ENCODE measurements around the gene NUDT19. TPM values are rescaled to one million over a fixed set of nuclear protein-coding genes. Genes with fewer than 3 reads are reported as not detected.
"Not testable (repeated sequence)": the region's sequence is repeated elsewhere in the genome, so short reads cannot be mapped to it uniquely, and the experiment has no call there.

The NUDT19 gene
- polyA plus RNA-seq, 1 donor = 8.2 TPM

DNA sequence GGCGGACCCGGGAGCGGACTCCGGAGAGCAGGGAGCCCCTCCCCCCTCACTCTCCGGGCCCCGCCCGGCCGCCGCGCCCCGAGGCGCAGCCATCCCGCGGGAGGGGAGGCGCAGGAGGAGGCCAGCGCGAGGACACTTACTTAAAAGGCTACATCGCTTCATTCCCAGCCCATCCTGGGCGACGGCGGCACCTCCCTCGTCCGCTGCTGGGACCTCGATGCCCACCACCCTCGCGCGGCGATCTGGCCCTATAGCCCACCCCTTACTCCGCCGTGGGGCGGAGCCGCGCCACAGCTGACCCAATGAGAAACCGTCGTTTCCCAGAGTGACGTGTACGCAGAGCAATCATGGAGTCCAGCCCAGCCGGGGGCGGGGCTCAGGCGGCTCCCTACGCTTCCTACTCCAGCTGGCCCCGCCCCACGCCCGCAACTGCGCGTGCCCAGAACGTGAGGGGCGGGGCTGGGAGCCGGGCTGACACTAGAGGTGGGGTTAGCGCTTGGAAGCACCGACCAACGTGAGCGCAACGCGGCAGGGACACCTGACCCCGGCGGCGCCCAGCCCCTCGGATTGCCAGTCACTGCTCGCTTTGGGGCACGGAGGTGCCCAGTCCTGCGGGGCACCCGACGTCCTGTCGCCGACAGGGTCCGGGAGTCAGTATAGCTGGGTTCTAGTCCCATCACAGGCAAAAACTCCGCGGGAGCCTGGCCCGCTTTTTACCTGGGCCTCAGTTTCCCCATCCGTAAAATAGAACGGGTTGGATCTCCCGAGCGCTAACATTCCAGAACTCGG, 16.5 kb upstream of the NUDT19 start, which contains the start of gene ANKRD27:
Gene ANKRD27, minus strand, starts transcription at position 250 of the 789 bp plus-strand sequence. CDS start 16,165 bp downstream, outside the sequence.
- peak; percentile 98 for DNase-seq (ENCODE audit: low read depth)

GRCh38 chr19:32675720-32676185, 15.9 kb upstream of the NUDT19 start, which contains the start of gene RGS9BP:
Gene RGS9BP (plus strand): TSS chr19:32675848. CDS start chr19:32676264, 416 bp downstream.
- DNase-seq (ENCODE audit: low read depth) = no peak

GRCh38 chr19:32676186-32676894, 15.3 kb upstream of the NUDT19 start:
- DNase-seq (ENCODE audit: low read depth) = no peak

- DNase-seq (ENCODE audit: low read depth) = no peak
Observed at GRCh38 chr19:32676895-32677359, 14.7 kb upstream of the NUDT19 start.

DNA sequence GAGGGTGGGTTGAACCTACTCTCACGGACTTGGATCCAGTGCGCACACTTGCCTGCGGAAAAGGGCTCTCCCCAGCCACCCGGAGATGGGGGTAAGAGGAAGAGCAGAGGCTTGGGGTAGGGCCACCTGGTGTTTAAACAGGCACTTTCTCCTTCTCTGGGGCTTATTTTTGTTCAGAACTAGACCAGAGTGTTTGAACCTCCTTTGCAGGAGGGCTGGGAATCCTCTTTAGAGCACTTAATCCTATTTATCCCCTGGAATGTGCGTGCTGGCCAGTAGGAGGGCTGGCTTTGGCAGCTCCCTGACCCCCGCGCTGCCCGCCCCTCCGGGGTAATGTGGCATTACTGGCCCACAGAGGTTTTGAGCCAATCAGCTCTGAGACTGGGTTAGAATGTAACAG, 14.0 kb upstream of the NUDT19 start:
- DNase-seq (ENCODE audit: low read depth) = no peak

GRCh38 chr19:32680986-32681385, 10.6 kb upstream of the NUDT19 start:
- no peak for DNase-seq (ENCODE audit: low read depth)

GRCh38 chr19:32682317-32682716, 9.3 kb upstream of the NUDT19 start:
- no peak for DNase-seq (ENCODE audit: low read depth)

GRCh38 chr19:32686847-32687475, 4.7 kb upstream of the NUDT19 start:
- DNase-seq (ENCODE audit: low read depth) = no peak

DNA sequence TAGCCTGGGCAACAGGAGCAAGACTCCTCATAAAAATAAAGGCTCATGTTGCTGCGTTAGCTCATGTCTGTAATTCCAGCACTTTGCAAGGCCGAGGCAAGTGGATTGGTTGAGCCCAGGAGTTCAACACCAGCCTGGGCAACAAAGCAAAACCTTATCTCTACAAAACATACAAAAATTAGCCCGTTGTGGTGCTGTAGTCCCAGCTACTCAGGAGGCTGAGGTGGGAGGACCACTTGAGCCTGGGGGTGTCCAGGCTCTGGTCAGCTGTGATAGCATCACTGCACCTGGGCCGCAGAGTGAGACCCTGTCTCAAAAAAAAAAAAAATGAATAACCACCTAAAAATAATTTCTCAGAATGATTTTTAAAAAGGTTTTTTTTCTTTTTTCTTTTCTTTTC, 3.9 kb upstream of the NUDT19 start:
- no peak for DNase-seq (ENCODE audit: low read depth)

DNA sequence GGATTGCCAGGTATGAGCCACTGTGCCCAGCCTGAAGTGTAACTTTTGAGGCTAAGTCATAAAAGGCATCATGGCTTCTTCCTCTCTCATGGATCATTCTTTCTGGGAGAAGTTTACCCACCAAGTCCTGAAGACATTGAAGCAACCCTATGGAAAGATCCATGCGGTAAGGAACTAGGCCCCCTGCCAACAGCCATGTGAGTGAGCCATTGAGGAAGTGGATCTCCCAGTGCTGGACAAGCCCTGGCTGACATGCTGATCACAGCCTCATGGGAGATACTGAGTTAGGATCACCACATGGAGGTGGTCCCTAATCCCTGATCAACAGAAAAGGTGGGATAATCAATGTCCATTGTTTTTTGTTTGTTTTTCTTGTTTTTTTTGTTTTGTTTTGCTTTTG, 3.3 kb upstream of the NUDT19 start:
- DNase-seq (ENCODE audit: low read depth) = no peak

- no peak for DNase-seq (ENCODE audit: low read depth)
Observed at GRCh38 chr19:32691952-32692726, 518 bp downstream of the NUDT19 start.

GRCh38 chr19:32692727-32693061, 1.1 kb downstream of the NUDT19 start:
- DNase-seq (ENCODE audit: low read depth) = no peak

- not testable (repeated sequence) for DNase-seq (ENCODE audit: low read depth)
Observed at GRCh38 chr19:32693151-32694108, 1.8 kb downstream of the NUDT19 start.

DNA sequence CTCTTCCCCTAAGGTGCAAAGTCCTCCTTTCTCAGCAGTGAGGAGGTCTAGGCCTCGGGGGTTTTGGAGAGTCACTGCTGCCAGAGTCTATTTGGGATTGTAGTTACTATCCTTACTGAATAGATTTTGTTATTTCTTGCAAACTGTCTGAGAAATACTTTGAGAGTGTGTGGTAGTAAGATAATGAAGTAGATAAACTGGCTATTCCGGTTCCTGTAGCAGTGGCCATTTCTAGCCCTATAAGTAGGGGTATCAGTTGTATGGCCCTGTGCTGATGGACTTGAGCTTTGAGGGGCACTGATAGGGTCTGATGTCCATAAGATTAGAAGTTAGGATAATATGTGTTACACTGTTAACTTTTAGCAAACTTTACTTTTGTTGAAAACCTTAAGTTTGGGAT, 2.7 kb downstream of the NUDT19 start:
- not testable (repeated sequence) for DNase-seq (ENCODE audit: low read depth)

- not testable (repeated sequence) for DNase-seq (ENCODE audit: low read depth)
Observed at GRCh38 chr19:32694851-32695250, 3.2 kb downstream of the NUDT19 start.

DNA sequence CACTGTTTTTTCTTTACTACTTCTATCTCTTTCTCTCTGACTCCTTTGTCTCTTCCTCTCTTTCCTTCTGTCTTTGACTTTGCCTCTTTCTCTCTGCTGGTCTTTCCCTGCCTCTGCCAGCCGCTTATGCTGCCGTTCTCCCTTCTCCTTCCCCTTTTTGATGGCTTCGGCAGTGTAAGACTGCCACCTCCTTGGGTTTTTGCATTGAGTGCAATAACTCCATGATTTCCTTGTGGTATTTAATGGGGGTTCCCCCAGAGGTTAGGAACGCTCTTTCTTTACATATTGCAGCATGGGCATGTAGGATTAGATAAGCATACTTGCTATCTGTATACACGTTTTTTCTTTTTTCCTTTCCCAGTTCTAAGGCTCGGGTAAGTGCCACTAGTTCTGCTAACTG, 3.9 kb downstream of the NUDT19 start:
- not testable (repeated sequence) for DNase-seq (ENCODE audit: low read depth)

GRCh38 chr19:32696771-32697170, 5.2 kb downstream of the NUDT19 start:
- DNase-seq (ENCODE audit: low read depth) = not testable (repeated sequence)

- not testable (repeated sequence) for DNase-seq (ENCODE audit: low read depth)
Observed at GRCh38 chr19:32700129-32700528, 8.5 kb downstream of the NUDT19 start.

- no peak for DNase-seq (ENCODE audit: low read depth)
Observed at GRCh38 chr19:32702010-32702409, 10.4 kb downstream of the NUDT19 start.

DNA sequence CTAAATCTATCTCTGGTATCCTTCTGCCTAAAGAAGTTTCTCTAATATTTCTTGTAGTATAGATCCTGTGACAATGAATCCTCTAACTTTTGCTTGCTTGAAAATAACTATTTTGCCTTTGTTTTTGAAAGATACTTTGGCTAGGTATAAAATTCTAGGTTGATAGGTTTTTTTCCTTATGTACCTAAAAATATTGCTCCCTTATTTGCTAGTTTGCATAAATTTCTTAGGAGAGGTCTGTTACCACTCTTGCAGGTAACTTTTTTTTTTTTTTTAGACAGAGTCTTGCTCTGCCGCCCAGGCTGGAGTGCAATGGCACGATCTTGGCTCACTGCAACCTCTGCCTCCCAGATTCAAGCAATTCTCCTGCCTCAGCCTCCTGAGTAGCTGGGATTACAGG, 12.4 kb downstream of the NUDT19 start:
- DNase-seq (ENCODE audit: low read depth) = not testable (repeated sequence)

All from forelimb muscle (tissue), 1 donor.